GM12801 (cell line): ENCODE results near the gene PIK3R1.

Experiments
- CTCF ChIP-seq: IDR thresholded peaks from one replicate; pipeline ENCODE4 v1.5.1; 2011; ENCODE audit warnings: control low read depth; ENCODE audit not compliant: insufficient read length; ENCODE audit errors: extremely low read depth

The PIK3R1 gene

GRCh38 chr5:68268101-68268851 is 52.7 kb downstream of the PIK3R1 start:
- no peak for TF ChIP-seq CTCF

- no peak for TF ChIP-seq CTCF
These were observed 53.2 kb downstream of the PIK3R1 start for GRCh38 chr5:68268852-68269130.

GRCh38 chr5:68269820-68270219 is 54.3 kb downstream of the PIK3R1 start:
- no peak for TF ChIP-seq CTCF

GRCh38 chr5:68270399-68270975 is 54.9 kb downstream of the PIK3R1 start:
- no peak for TF ChIP-seq CTCF

GRCh38 chr5:68271124-68271523 is 55.6 kb downstream of the PIK3R1 start:
- no peak for TF ChIP-seq CTCF

GRCh38 chr5:68272289-68272688 is 56.7 kb downstream of the PIK3R1 start:
- no peak for TF ChIP-seq CTCF

GRCh38 chr5:68273717-68274409 is 58.3 kb downstream of the PIK3R1 start:
- no peak for TF ChIP-seq CTCF
